GM23338 (cell line): ENCODE measurements around the gene CRYL1. TPM values are rescaled to one million over a fixed set of nuclear protein-coding genes. Genes with fewer than 3 reads are reported as not detected.

Source experiments
- ATAC-seq: fragments of 200-7000 bp; cut with Tn5 transposase; 3 replicates; pipeline ENCODE4 v1.9.1; 2020
- DNase-seq: peaks from one replicate; pipeline ENCODE4 v3.0.0-alpha.2; 2015; ENCODE audit warnings: low spot score
- H2AFZ ChIP-seq: fragments of 200-600 bp; sonication (generic); 2 replicates; pipeline ENCODE4 v1.8.0; 2016; ENCODE audit warnings: antibody characterized with exemption, mild to moderate bottlenecking, moderate library complexity
- H3F3A ChIP-seq: fragments of 200-600 bp; sonication (generic); replicated peaks from 2 replicates; pipeline ENCODE4 v1.8.0; 2017; ENCODE audit warnings: antibody characterized with exemption, mixed run types, low read depth
- H3K27ac ChIP-seq: fragments of 200-600 bp; sonication (generic); 2 replicates; pipeline ENCODE4 v1.6.1; 2016; ENCODE audit warnings: low read depth
- H3K27me3 ChIP-seq: fragments of 200-600 bp; sonication (generic); 2 replicates; pipeline ENCODE4 v1.8.0; 2016; ENCODE audit warnings: mild to moderate bottlenecking, mixed run types, moderate library complexity; ENCODE audit not compliant: insufficient read depth
- H3K36me3 ChIP-seq: fragments of 200-600 bp; sonication (generic); 2 replicates; pipeline ENCODE4 v1.8.0; 2016; ENCODE audit warnings: mild to moderate bottlenecking; ENCODE audit not compliant: insufficient read depth
- H3K4me1 ChIP-seq: fragments of 200-600 bp; sonication (generic); 2 replicates; pipeline ENCODE4 v1.8.0; 2016; ENCODE audit warnings: mild to moderate bottlenecking, moderate library complexity; ENCODE audit not compliant: insufficient read depth
- H3K4me2 ChIP-seq: fragments of 200-600 bp; sonication (generic); 2 replicates; pipeline ENCODE4 v1.7.1; 2017; ENCODE audit warnings: mixed run types
- H3K4me3 ChIP-seq: fragments of 200-600 bp; sonication (generic); 2 replicates; pipeline ENCODE4 v1.6.1; 2016; ENCODE audit warnings: mixed run types
- H3K79me2 ChIP-seq: fragments of 200-600 bp; sonication (generic); replicated peaks from 2 replicates; pipeline ENCODE4 v1.8.0; 2017; ENCODE audit warnings: mild to moderate bottlenecking; ENCODE audit not compliant: insufficient read depth
- H3K9me2 ChIP-seq: fragments of 200-600 bp; sonication (generic); 2 replicates; pipeline ENCODE4 v1.8.0; 2017; ENCODE audit not compliant: insufficient read depth
- H4K20me1 ChIP-seq: fragments of 200-600 bp; sonication (generic); replicated peaks from 2 replicates; pipeline ENCODE4 v1.8.0; 2017; ENCODE audit warnings: mild to moderate bottlenecking; ENCODE audit not compliant: insufficient read depth
- H3K27ac Mint-ChIP-seq: 2 replicates; pipeline ENCODE4 v1.8.0; 2020; ENCODE audit warnings: inconsistent platforms, mild to moderate bottlenecking, moderate library complexity, mixed read lengths
- H3K27me3 Mint-ChIP-seq: 3 replicates; pipeline ENCODE4 v1.8.0; 2022; ENCODE audit warnings: low read depth, mild to moderate bottlenecking, moderate library complexity, mixed read lengths, inconsistent platforms; ENCODE audit not compliant: insufficient read depth, poor library complexity
- H3K36me3 Mint-ChIP-seq: 3 replicates; pipeline ENCODE4 v1.8.0; 2021; ENCODE audit warnings: low read depth, mild to moderate bottlenecking, inconsistent platforms, moderate library complexity, mixed read lengths
- H3K4me1 Mint-ChIP-seq: 3 replicates; pipeline ENCODE4 v1.8.0; 2020; ENCODE audit warnings: mild to moderate bottlenecking, inconsistent platforms, mixed read lengths
- H3K4me3 Mint-ChIP-seq: 3 replicates; pipeline ENCODE4 v1.8.0; 2021; ENCODE audit warnings: moderate library complexity, mild to moderate bottlenecking, inconsistent platforms, mixed read lengths
- H3K9me3 Mint-ChIP-seq: 3 replicates; pipeline ENCODE4 v1.8.0; 2020; ENCODE audit warnings: moderate library complexity, mild to moderate bottlenecking, inconsistent platforms, mixed read lengths
- CREB1 ChIP-seq: fragments of 250-450 bp; sonication (Bioruptor Pico); IDR thresholded peaks from 2 replicates; pipeline ENCODE4 v1.5.0; 2020; ENCODE audit warnings: low read depth, mild to moderate bottlenecking, moderate library complexity
- EZH2phosphoT487 ChIP-seq: fragments of 200-600 bp; sonication (generic); IDR thresholded peaks from one replicate; pipeline ENCODE4 v1.8.1; 2018; ENCODE audit warnings: antibody characterized with exemption; ENCODE audit not compliant: unreplicated experiment
- NANOG ChIP-seq: IDR thresholded peaks from 2 replicates; pipeline ENCODE4 v1.6.1; 2016; ENCODE audit warnings: antibody characterized with exemption, borderline replicate concordance
- STAT1 ChIP-seq: IDR thresholded peaks from one replicate; pipeline ENCODE4 v1.6.1; 2016; ENCODE audit warnings: antibody characterized with exemption; ENCODE audit not compliant: unreplicated experiment
- ZNF114 ChIP-seq: fragments of 250-450 bp; sonication (Bioruptor Pico); IDR thresholded peaks from 2 replicates; pipeline ENCODE4 v1.5.0; 2020; ENCODE audit warnings: mild to moderate bottlenecking, moderate library complexity
- polyA plus RNA-seq: library from polyadenylated mRNA; unstranded; fragments of >200 nt; fragmentation: Nextera tagmentation; extraction: Ambion mirVana; gene quantifications from 2 replicates; pipeline ENCODE4 v1.2.1, GENCODE V29; 2016
- total RNA-seq: library from RNA; depleted of rRNA; stranded (reverse); fragments of >200 nt; shearing (Covaris generic); gene quantifications from 2 replicates; pipeline ENCODE4 v1.2.3, GENCODE V29; 2014
- TF ChIP-seq, protein P1 (sequence below), 2 experiments: fragments of 200-600 bp in 1 of 2; sonication (generic) in 1 of 2; conservative IDR thresholded peaks; 2 replicates each; pipeline versions ENCODE4 v1.5.1 to v1.6.1; 2016 to 2017; ENCODE audit warnings: antibody characterized with exemption in 2 of 2, low read depth in 2 of 2, mild to moderate bottlenecking in 2 of 2, moderate library complexity in 1 of 2
- TF ChIP-seq, protein P2 (sequence below): IDR thresholded peaks from 2 replicates; pipeline ENCODE4 v1.6.1; 2016; ENCODE audit warnings: antibody characterized with exemption
- TF ChIP-seq, protein P3 (sequence below): IDR thresholded peaks from one replicate; pipeline ENCODE4 v1.6.1; 2018; ENCODE audit warnings: antibody characterized with exemption; ENCODE audit not compliant: unreplicated experiment

The CRYL1 gene
- total and polyA plus RNA-seq, 2 experiments from 2014 or later, result 2.2 to 2.6 TPM

DNA sequence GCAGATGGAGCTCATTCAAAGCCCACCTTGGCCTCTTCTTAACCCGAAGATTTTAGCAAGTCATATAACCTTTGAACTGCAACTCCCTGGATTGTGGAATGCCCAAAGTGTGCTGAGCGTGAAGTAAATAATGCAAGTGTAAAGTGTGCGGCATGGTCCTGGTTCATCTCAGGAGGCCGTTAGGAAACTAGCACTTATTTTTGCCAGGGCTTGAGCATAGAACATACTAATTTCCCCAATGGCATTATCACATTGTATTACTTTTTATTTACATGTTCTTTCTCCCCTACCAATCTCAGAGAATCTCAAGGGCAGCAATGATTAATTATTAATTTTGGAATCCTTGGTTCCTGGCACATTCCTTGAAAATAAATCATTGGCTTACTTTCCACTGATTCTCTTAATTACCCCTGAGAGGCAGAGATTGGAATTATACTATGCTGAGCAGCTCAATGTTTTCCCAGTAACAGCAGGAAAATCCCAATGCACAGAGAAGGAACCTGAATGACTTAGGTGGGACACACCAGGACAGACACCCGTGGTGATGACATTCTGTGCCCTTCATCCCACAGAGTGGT is 164.7 kb downstream of the CRYL1 start (continued):
- TF ChIP-seq, protein P1, sequence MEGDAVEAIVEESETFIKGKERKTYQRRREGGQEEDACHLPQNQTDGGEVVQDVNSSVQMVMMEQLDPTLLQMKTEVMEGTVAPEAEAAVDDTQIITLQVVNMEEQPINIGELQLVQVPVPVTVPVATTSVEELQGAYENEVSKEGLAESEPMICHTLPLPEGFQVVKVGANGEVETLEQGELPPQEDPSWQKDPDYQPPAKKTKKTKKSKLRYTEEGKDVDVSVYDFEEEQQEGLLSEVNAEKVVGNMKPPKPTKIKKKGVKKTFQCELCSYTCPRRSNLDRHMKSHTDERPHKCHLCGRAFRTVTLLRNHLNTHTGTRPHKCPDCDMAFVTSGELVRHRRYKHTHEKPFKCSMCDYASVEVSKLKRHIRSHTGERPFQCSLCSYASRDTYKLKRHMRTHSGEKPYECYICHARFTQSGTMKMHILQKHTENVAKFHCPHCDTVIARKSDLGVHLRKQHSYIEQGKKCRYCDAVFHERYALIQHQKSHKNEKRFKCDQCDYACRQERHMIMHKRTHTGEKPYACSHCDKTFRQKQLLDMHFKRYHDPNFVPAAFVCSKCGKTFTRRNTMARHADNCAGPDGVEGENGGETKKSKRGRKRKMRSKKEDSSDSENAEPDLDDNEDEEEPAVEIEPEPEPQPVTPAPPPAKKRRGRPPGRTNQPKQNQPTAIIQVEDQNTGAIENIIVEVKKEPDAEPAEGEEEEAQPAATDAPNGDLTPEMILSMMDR (conservative IDR thresholded peaks at IDR 0.05; ENCODE audit: low read depth in 2 of 2), result no peak
- TF ChIP-seq NANOG, result no peak
- no peak for TF ChIP-seq CREB1 (CRISPR knock-in tag)
- TF ChIP-seq, protein P2, sequence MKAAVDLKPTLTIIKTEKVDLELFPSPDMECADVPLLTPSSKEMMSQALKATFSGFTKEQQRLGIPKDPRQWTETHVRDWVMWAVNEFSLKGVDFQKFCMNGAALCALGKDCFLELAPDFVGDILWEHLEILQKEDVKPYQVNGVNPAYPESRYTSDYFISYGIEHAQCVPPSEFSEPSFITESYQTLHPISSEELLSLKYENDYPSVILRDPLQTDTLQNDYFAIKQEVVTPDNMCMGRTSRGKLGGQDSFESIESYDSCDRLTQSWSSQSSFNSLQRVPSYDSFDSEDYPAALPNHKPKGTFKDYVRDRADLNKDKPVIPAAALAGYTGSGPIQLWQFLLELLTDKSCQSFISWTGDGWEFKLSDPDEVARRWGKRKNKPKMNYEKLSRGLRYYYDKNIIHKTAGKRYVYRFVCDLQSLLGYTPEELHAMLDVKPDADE, result no peak
- TF ChIP-seq STAT1, result no peak

DNA sequence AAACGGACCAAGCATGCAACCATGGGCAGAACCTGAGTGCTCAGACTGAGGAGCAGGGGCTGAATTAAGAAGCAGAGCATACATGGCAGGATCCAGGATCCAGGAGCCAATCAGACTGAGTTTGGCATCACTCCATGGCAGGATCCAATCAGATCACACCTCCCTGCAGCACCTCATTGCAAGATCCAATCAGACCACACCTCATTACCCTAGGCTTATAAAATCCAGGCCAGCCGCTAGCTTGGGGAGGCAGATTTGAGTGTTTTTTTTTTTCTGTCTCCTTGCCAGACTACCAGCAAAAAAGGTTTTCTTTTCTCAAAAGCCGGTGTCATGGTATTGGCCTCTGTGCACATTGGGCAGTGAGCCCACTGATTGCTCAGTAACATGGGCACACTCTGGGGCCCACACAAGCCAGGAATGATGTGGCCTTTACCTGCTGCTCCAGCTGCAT is 165.6 kb downstream of the CRYL1 start:
- H3F3A ChIP-seq, result no peaks in the 10 kb centered on the region
- Mint-ChIP-seq H3K9me3 (no peaks in the 10 kb centered on the region), H3K27me3 (peaks cover 71% of the 10 kb centered on the region), H3K4me3 (no peak overlapping the region), H3K36me3 (no peaks in the 10 kb centered on the region), H3K27ac (no peak overlapping the region), H3K4me1 (peaks cover 17% of the 10 kb centered on the region)
- no peaks in the 10 kb centered on the region for H3K4me1 ChIP-seq
- H3K9me2 ChIP-seq, result no peaks in the 10 kb centered on the region
- H3K4me2 ChIP-seq, result no peak overlapping the region
- no peak for ATAC-seq
- no peaks in the 10 kb centered on the region for H3K79me2 ChIP-seq
- H3K27ac ChIP-seq, result no peak overlapping the region
- no peak overlapping the region for H2AFZ ChIP-seq
- no peaks in the 10 kb centered on the region for H4K20me1 ChIP-seq
- H3K36me3 ChIP-seq, result no peaks in the 10 kb centered on the region
- peaks cover 65% of the 10 kb centered on the region for H3K27me3 ChIP-seq
- no peak overlapping the region for H3K4me3 ChIP-seq
- DNase-seq, result no peak
- TF ChIP-seq, protein P3, sequence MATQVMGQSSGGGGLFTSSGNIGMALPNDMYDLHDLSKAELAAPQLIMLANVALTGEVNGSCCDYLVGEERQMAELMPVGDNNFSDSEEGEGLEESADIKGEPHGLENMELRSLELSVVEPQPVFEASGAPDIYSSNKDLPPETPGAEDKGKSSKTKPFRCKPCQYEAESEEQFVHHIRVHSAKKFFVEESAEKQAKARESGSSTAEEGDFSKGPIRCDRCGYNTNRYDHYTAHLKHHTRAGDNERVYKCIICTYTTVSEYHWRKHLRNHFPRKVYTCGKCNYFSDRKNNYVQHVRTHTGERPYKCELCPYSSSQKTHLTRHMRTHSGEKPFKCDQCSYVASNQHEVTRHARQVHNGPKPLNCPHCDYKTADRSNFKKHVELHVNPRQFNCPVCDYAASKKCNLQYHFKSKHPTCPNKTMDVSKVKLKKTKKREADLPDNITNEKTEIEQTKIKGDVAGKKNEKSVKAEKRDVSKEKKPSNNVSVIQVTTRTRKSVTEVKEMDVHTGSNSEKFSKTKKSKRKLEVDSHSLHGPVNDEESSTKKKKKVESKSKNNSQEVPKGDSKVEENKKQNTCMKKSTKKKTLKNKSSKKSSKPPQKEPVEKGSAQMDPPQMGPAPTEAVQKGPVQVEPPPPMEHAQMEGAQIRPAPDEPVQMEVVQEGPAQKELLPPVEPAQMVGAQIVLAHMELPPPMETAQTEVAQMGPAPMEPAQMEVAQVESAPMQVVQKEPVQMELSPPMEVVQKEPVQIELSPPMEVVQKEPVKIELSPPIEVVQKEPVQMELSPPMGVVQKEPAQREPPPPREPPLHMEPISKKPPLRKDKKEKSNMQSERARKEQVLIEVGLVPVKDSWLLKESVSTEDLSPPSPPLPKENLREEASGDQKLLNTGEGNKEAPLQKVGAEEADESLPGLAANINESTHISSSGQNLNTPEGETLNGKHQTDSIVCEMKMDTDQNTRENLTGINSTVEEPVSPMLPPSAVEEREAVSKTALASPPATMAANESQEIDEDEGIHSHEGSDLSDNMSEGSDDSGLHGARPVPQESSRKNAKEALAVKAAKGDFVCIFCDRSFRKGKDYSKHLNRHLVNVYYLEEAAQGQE, result no peak
- TF ChIP-seq ZNF114 (CRISPR knock-in tag) (no peak), EZH2phosphoT487 (no peak), NANOG (no peak), STAT1 (no peak), CREB1 (CRISPR knock-in tag) (no peak)
- TF ChIP-seq, protein P1 (conservative IDR thresholded peaks at IDR 0.05; ENCODE audit: low read depth in 2 of 2), result no peak
- TF ChIP-seq, protein P2, result no peak
